ENCODE data around the gene POU6F2. TPM values are rescaled to one million over a fixed set of nuclear protein-coding genes. Genes with fewer than 3 reads are reported as not detected.

POU6F2 gene
- total RNA-seq, 5 donors from 2014 or later (not counting 1 experiment from before 2014, with no cell fraction given) = not detected

DNA sequence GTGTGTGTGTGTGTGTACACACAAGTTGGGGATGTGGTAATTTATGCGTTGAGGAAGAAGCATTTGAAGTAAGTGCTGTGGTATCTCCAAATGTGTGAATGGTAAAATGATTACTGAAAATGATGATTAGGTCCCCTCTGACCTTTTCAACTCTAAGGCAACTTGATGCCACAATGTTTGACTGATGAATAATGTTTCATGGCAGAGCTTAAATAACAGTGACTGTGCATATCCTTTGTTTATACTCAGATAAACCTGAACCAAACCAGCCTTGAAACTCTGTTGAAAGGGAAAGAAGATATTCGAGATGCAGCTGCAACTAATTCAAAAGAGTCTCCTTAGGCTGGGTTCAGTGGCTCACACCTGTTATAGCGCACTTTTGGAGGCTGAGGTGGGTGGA is 523.6 kb downstream of the POU6F2 start:
- H3K9me3 Mint-ChIP-seq = no peaks in the 10 kb centered on the region
- Histone ChIP-seq H3K36me3 (ENCODE audit: control insufficient read depth in 2 of 2, extremely low read depth in 1 of 2, insufficient read depth in 1 of 2, low read length in 1 of 2) (no peaks in the 10 kb centered on the region), H3K27me3 (replicated peaks in 1 of 2; ENCODE audit: control insufficient read depth in 2 of 2, extremely low read depth in 1 of 2, insufficient read depth in 2 of 2, low read length in 1 of 2) (peaks cover 0 to 7% of the 10 kb centered on the region in 2 experiments), H3K4me3 (ENCODE audit: control insufficient read depth in 1 of 2, extremely low read depth in 1 of 2, low read length in 1 of 2) (no peak overlapping the region), H3K27ac (ENCODE audit: low read length) (no peak overlapping the region), H3K4me1 (ENCODE audit: control insufficient read depth in 1 of 2, extremely low read depth in 1 of 2, insufficient read depth in 2 of 2, low read length in 2 of 2) (no peaks in the 10 kb centered on the region), H3K9me3 (no peaks in the 10 kb centered on the region)
- H3K4me1 Mint-ChIP-seq = peaks cover 0 to 7% (median 0%) of the 10 kb centered on the region in 3 donors
- peaks cover 10 to 29% of the 10 kb centered on the region in 2 donors for H3K27me3 Mint-ChIP-seq
- ChIA-PET POLR2A (no interaction called here), CTCF (interaction anchor here in 1 of 2 donors (0.5 kb wide), 1 partner anchor 569 kb away, joined by 3 read pairs; no protein-coding TSS in a partner anchor)
- H3K27ac Mint-ChIP-seq = no peak overlapping the region
- no peak overlapping the region for H3K4me3 Mint-ChIP-seq
- no peaks in the 10 kb centered on the region for H3K36me3 Mint-ChIP-seq
- DNase-seq (no peak), ATAC-seq (replicated peaks in 1 of 4) (no peak)
- WGBS (ENCODE audit: insufficient coverage) = 55% methylated on average over 2 of the region's 3 CpGs

DNA sequence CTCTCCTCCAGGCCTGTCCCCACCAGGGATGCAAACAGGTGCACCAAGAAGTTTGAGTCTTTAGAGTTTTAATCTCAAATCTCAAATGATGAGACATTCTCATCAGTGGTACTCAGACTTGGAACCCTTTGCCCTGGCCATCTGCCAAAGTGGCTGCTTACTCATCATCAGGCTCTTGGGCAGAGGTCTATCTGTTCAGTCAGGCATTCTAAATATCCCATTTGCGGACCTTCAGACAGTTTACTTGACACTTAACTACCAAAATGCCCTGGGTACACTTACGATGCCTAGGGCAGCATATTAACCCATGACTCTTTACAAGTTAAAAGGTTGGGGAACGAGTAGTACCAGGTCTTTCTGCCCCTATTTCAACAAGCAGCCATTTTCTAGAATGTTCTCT is 527.3 kb downstream of the POU6F2 start:
- Mint-ChIP-seq H3K9me3 (no peaks in the 10 kb centered on the region), H3K4me3 (no peak overlapping the region), H3K27me3 (peaks cover 9 to 16% of the 10 kb centered on the region in 2 donors), H3K4me1 (peaks cover 9 to 17% (median 12%) of the 10 kb centered on the region in 3 donors), H3K36me3 (no peaks in the 10 kb centered on the region), H3K27ac (no peak overlapping the region)
- CTCF ChIA-PET = no interaction called here
- H3K4me3 ChIP-seq (ENCODE audit: control insufficient read depth in 1 of 2, extremely low read depth in 1 of 2, low read length in 1 of 2) = no peak overlapping the region
- POLR2A ChIA-PET = interaction anchor here in 1 of 2 donors (1.0 kb wide), 1 partner anchor 12 kb away, joined by 3 read pairs; no protein-coding TSS in a partner anchor
- WGBS (ENCODE audit: insufficient coverage) = 100% methylated on average over 1 of the region's 3 CpGs
- peaks cover 0 to 9% of the 10 kb centered on the region in 2 experiments for H3K27me3 ChIP-seq (replicated peaks in 1 of 2; ENCODE audit: control insufficient read depth in 2 of 2, extremely low read depth in 1 of 2, insufficient read depth in 2 of 2, low read length in 1 of 2)
- peaks cover 0 to 3% of the 10 kb centered on the region in 2 experiments for H3K4me1 ChIP-seq (ENCODE audit: control insufficient read depth in 1 of 2, extremely low read depth in 1 of 2, insufficient read depth in 2 of 2, low read length in 2 of 2)
- H3K27ac ChIP-seq (ENCODE audit: low read length) = no peak overlapping the region
- H3K9me3 ChIP-seq = no peaks in the 10 kb centered on the region
- no peaks in the 10 kb centered on the region for H3K36me3 ChIP-seq (ENCODE audit: control insufficient read depth in 2 of 2, extremely low read depth in 1 of 2, insufficient read depth in 1 of 2, low read length in 1 of 2)
- no peak for ATAC-seq (replicated peaks in 1 of 4)
- no peak for DNase-seq

DNA sequence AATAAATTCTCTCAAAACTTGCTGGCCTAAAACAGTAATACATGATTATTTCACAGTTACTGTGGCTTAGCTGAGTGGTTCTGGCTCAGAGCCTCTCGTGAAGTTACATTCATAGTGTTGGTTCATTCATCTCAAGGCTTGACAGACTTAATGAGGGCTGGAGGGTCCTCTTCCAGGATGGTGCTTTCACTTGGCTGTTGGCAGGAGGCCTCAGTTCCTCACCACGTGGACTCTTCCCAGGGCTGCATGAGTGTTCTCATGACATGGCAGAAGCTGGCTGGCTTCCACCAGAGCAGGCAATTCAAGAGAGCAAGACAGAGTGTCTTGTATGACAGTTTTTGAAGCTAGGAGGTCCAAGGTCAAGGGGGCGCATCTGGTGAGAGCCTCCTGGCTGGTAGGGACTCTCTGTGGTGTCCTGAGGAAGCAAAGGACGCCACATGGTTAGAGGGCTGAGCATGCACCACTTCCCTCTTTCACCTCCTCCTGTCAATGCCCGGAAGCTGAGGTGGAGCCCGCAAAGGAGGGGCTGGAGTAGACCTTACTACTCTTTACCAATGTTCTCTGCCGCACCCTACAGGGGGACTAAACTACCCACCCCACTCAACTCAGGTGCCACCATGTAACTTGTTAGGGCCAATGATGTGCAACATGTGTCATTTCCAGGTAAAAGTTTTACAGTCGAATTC is 530.3 kb downstream of the POU6F2 start:
- peak in 8 of 35 experiments; percentile 2 to 28 (median 6) for DNase-seq
- no peak overlapping the region for H3K27ac ChIP-seq (ENCODE audit: low read length)
- 33% methylated on average over 5 of the region's 8 CpGs for WGBS (ENCODE audit: insufficient coverage)

DNA sequence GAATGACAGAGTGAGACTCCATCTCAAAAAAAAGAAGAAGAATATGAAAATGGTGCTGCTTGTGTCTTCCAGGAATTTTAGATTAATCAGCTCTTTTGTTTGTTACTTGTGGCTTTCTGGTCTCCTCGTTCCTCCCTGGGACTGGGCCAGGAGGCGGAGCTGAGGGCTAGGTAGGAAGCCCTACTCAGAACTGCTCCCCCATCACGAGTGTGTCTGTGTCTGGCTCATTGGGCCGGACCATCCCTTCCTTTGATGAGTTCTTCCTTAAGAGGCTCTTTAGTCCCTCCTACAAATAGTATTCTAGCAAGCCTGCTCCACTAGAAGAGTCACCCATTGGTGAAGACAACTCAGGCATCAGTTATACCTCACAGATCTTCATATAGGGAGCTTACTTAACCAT is 531.7 kb downstream of the POU6F2 start:
- Histone ChIP-seq H3K4me3 (ENCODE audit: control insufficient read depth in 1 of 2, extremely low read depth in 1 of 2, low read length in 1 of 2) (no peak overlapping the region), H3K9me3 (no peaks in the 10 kb centered on the region), H3K27me3 (replicated peaks in 1 of 2; ENCODE audit: control insufficient read depth in 2 of 2, extremely low read depth in 1 of 2, insufficient read depth in 2 of 2, low read length in 1 of 2) (peaks cover 0 to 5% of the 10 kb centered on the region in 2 experiments), H3K4me1 (ENCODE audit: control insufficient read depth in 1 of 2, extremely low read depth in 1 of 2, insufficient read depth in 2 of 2, low read length in 2 of 2) (peaks cover 0 to 3% of the 10 kb centered on the region in 2 experiments), H3K36me3 (ENCODE audit: control insufficient read depth in 2 of 2, extremely low read depth in 1 of 2, insufficient read depth in 1 of 2, low read length in 1 of 2) (no peaks in the 10 kb centered on the region), H3K27ac (ENCODE audit: low read length) (no peak overlapping the region)
- no peaks in the 10 kb centered on the region for H3K36me3 Mint-ChIP-seq
- no peak for ATAC-seq (replicated peaks in 1 of 4)
- H3K4me1 Mint-ChIP-seq = peaks cover 9 to 12% (median 10%) of the 10 kb centered on the region in 3 donors
- H3K27me3 Mint-ChIP-seq = peaks cover 3 to 7% of the 10 kb centered on the region in 2 donors
- POLR2A ChIA-PET = no interaction called here
- no peak overlapping the region for H3K4me3 Mint-ChIP-seq
- WGBS (ENCODE audit: insufficient coverage) = 24% methylated on average over 4 of the region's 4 CpGs
- H3K9me3 Mint-ChIP-seq = no peaks in the 10 kb centered on the region
- DNase-seq = no peak
- CTCF ChIA-PET = no interaction called here
- no peak overlapping the region for H3K27ac Mint-ChIP-seq

More for the DNA sequence above, 530.3 kb downstream of the POU6F2 start:
- Mint-ChIP-seq H3K36me3 (no peaks in the 10 kb centered on the region), H3K4me3 (no peak overlapping the region), H3K4me1 (peaks cover 9 to 17% (median 12%) of the 10 kb centered on the region in 3 donors), H3K9me3 (no peaks in the 10 kb centered on the region), H3K27ac (no peak overlapping the region), H3K27me3 (peaks cover 3 to 7% of the 10 kb centered on the region in 2 donors)
- ChIA-PET CTCF (no interaction called here), POLR2A (no interaction called here)
- no peaks in the 10 kb centered on the region for H3K36me3 ChIP-seq (ENCODE audit: control insufficient read depth in 2 of 2, extremely low read depth in 1 of 2, insufficient read depth in 1 of 2, low read length in 1 of 2)
- ATAC-seq (replicated peaks in 1 of 4) = peak in 1 of 4 experiments; percentile 53
- H3K4me1 ChIP-seq (ENCODE audit: control insufficient read depth in 1 of 2, extremely low read depth in 1 of 2, insufficient read depth in 2 of 2, low read length in 2 of 2) = peaks cover 0 to 3% of the 10 kb centered on the region in 2 experiments
- H3K9me3 ChIP-seq = no peaks in the 10 kb centered on the region
- peaks cover 0 to 5% of the 10 kb centered on the region in 2 experiments for H3K27me3 ChIP-seq (replicated peaks in 1 of 2; ENCODE audit: control insufficient read depth in 2 of 2, extremely low read depth in 1 of 2, insufficient read depth in 2 of 2, low read length in 1 of 2)
- H3K4me3 ChIP-seq (ENCODE audit: control insufficient read depth in 1 of 2, extremely low read depth in 1 of 2, low read length in 1 of 2) = no peak overlapping the region

DNA sequence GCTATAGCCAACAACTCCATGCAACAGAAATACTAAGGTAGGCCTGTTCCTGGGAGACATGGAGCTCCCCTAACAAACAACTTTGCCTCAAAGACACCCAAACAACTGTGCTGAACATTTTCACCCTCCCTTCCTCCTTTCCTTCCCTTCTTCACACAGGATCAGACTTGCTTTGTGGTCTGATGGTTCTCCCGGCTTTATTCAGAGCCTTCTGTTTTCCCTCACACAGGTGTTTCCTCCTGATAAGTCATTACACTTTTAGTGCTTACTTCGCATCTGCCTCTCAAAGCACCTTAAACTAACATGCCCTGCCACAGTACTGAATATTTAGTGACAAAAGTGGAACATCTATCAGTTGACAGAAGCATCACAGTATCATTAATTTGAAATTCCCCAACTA is 532.2 kb downstream of the POU6F2 start:
- ATAC-seq (replicated peaks in 1 of 4) = no peak

DNA sequence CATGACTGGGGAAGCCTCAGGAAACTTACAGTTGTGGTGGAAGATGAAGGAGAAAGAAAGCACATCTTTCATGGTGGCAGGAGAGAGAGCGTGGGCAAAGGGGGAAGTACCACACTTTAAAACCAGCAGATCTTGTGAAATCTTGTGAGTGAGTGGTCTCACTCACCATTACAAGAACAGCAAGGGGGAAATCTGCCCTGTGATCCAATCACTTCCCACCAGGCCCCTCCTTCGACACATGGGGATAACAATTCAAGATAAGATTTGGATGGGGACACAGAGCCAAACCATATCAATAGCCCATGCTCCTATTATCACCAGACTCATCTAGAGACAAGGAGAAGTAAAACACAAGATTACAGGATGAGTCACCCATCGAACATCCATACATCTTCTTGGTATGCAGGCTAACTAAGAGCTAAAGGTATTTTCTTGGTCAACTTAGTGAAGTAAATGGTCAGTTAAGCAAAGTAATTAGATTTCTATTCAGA is 533.2 kb downstream of the POU6F2 start:
- peaks cover 0 to 5% of the 10 kb centered on the region in 2 experiments for H3K27me3 ChIP-seq (replicated peaks in 1 of 2; ENCODE audit: control insufficient read depth in 2 of 2, extremely low read depth in 1 of 2, insufficient read depth in 2 of 2, low read length in 1 of 2)
- H3K36me3 ChIP-seq (ENCODE audit: control insufficient read depth in 2 of 2, extremely low read depth in 1 of 2, insufficient read depth in 1 of 2, low read length in 1 of 2) = no peaks in the 10 kb centered on the region
- Mint-ChIP-seq H3K36me3 (no peaks in the 10 kb centered on the region), H3K9me3 (no peaks in the 10 kb centered on the region), H3K4me3 (no peak overlapping the region), H3K27me3 (peaks cover 3 to 7% of the 10 kb centered on the region in 2 donors), H3K4me1 (peaks cover 9 to 12% (median 10%) of the 10 kb centered on the region in 3 donors), H3K27ac (no peak overlapping the region)
- H3K9me3 ChIP-seq = no peaks in the 10 kb centered on the region
- CTCF ChIA-PET = no interaction called here
- no peak overlapping the region for H3K4me3 ChIP-seq (ENCODE audit: control insufficient read depth in 1 of 2, extremely low read depth in 1 of 2, low read length in 1 of 2)
- H3K27ac ChIP-seq (ENCODE audit: low read length) = no peak overlapping the region
- DNase-seq = no peak
- ATAC-seq (replicated peaks in 1 of 4) = no peak
- POLR2A ChIA-PET = no interaction called here
- WGBS (ENCODE audit: insufficient coverage) = no CpG with 5 or more reads among the region's 3 CpGs
- peaks cover 0 to 3% of the 10 kb centered on the region in 2 experiments for H3K4me1 ChIP-seq (ENCODE audit: control insufficient read depth in 1 of 2, extremely low read depth in 1 of 2, insufficient read depth in 2 of 2, low read length in 2 of 2)

More for the DNA sequence above, 532.2 kb downstream of the POU6F2 start:
- Histone ChIP-seq H3K4me3 (ENCODE audit: control insufficient read depth in 1 of 2, extremely low read depth in 1 of 2, low read length in 1 of 2) (no peak overlapping the region), H3K9me3 (no peaks in the 10 kb centered on the region), H3K27me3 (replicated peaks in 1 of 2; ENCODE audit: control insufficient read depth in 2 of 2, extremely low read depth in 1 of 2, insufficient read depth in 2 of 2, low read length in 1 of 2) (peaks cover 0 to 5% of the 10 kb centered on the region in 2 experiments), H3K4me1 (ENCODE audit: control insufficient read depth in 1 of 2, extremely low read depth in 1 of 2, insufficient read depth in 2 of 2, low read length in 2 of 2) (peaks cover 0 to 3% of the 10 kb centered on the region in 2 experiments), H3K27ac (ENCODE audit: low read length) (no peak overlapping the region), H3K36me3 (ENCODE audit: control insufficient read depth in 2 of 2, extremely low read depth in 1 of 2, insufficient read depth in 1 of 2, low read length in 1 of 2) (no peaks in the 10 kb centered on the region)
- POLR2A ChIA-PET = no interaction called here
- no peak for DNase-seq
- no peaks in the 10 kb centered on the region for H3K36me3 Mint-ChIP-seq
- H3K9me3 Mint-ChIP-seq = no peaks in the 10 kb centered on the region
- CTCF ChIA-PET = no interaction called here
- H3K4me3 Mint-ChIP-seq = no peak overlapping the region
- no peak overlapping the region for H3K27ac Mint-ChIP-seq
- H3K4me1 Mint-ChIP-seq = peaks cover 9 to 12% (median 10%) of the 10 kb centered on the region in 3 donors
- H3K27me3 Mint-ChIP-seq = peaks cover 3 to 7% of the 10 kb centered on the region in 2 donors
- WGBS (ENCODE audit: insufficient coverage) = no CpG with 5 or more reads among the region's 2 CpGs

Measured in T-cell (primary cell).